B cell (primary cell): Measurements from ENCODE around the gene PPP1R9A.

Experiments used
- CTCF ChIP-seq: fragments of 200-600 bp; IDR thresholded peaks from one replicate; pipeline ENCODE4 v1.8.0; 2022; ENCODE audit warnings: antibody characterized with exemption, mild to moderate bottlenecking
- EZH2 ChIP-seq: IDR thresholded peaks from 2 replicates; pipeline ENCODE4 v1.6.1; 2012; ENCODE audit warnings: borderline replicate concordance, low read depth, mild to moderate bottlenecking, moderate library complexity, low read length; ENCODE audit not compliant: insufficient read depth, poor library complexity, severe bottlenecking

GRCh38 chr7:95297041-95297440 lies 389.6 kb downstream of the PPP1R9A start:
- no peak for TF ChIP-seq CTCF
- no peak for TF ChIP-seq EZH2
